ENCODE results near the gene ENG.
"Not testable (repeated sequence)": the region's sequence is repeated elsewhere in the genome, so short reads cannot be mapped to it uniquely, and the experiment has no call there.

The ENG gene

GRCh38 chr9:127796225-127796813 is 58.1 kb downstream of the ENG start:
- FAIRE-seq: no peak
- no peak for DNase-seq (ENCODE audit: insufficient read length, low spot score)

GRCh38 chr9:127794001-127794791 is 60.3 kb downstream of the ENG start:
- no peak for DNase-seq (ENCODE audit: insufficient read length, low spot score)
- no peak for FAIRE-seq

- FAIRE-seq: no peak
Observed at GRCh38 chr9:127793093-127793708, 61.3 kb downstream of the ENG start.

GRCh38 chr9:127792417-127793031 is 61.9 kb downstream of the ENG start:
- FAIRE-seq (no peak), DNase-seq (ENCODE audit: insufficient read length, low spot score) (no peak)

More at GRCh38 chr9:127793093-127793708, 61.3 kb downstream of the ENG start:
- DNase-seq (ENCODE audit: insufficient read length, low spot score): no peak

GRCh38 chr9:127791085-127791484 is 63.4 kb downstream of the ENG start:
- DNase-seq (ENCODE audit: insufficient read length, low spot score) (no peak), FAIRE-seq (no peak)

GRCh38 chr9:127790094-127790855 is 64.2 kb downstream of the ENG start:
- DNase-seq (ENCODE audit: insufficient read length, low spot score) (no peak), FAIRE-seq (no peak)

GRCh38 chr9:127789179-127789578 is 65.3 kb downstream of the ENG start:
- DNase-seq (ENCODE audit: insufficient read length, low spot score): no peak
- no peak for FAIRE-seq

- FAIRE-seq (no peak), DNase-seq (ENCODE audit: insufficient read length, low spot score) (no peak)
Observed at GRCh38 chr9:127788337-127789011, 66.0 kb downstream of the ENG start.

- FAIRE-seq: no peak
- DNase-seq (ENCODE audit: insufficient read length, low spot score): no peak
Observed at GRCh38 chr9:127786773-127787104, 67.7 kb downstream of the ENG start.

GRCh38 chr9:127785933-127786772 is 68.3 kb downstream of the ENG start, which contains the start of gene CDK9:
CDK9 (plus strand) TSS chr9:127786034; CDS start chr9:127786149, 115 bp downstream.
- peak; percentile 89 for DNase-seq (ENCODE audit: insufficient read length, low spot score)
- FAIRE-seq: peak; percentile 93

- FAIRE-seq (peak; percentile 73), DNase-seq (ENCODE audit: insufficient read length, low spot score) (peak; percentile 80)
Observed at GRCh38 chr9:127785023-127785932, 69.2 kb downstream of the ENG start.

- FAIRE-seq (peak; percentile 73), DNase-seq (ENCODE audit: insufficient read length, low spot score) (no peak)
Observed at GRCh38 chr9:127783111-127784008, 71.1 kb downstream of the ENG start.

GRCh38 chr9:127781806-127782205 is 72.7 kb downstream of the ENG start:
- FAIRE-seq (no peak), DNase-seq (ENCODE audit: insufficient read length, low spot score) (no peak)

GRCh38 chr9:127780909-127781308 is 73.5 kb downstream of the ENG start:
- DNase-seq (ENCODE audit: insufficient read length, low spot score); FAIRE-seq: not testable (repeated sequence)

GRCh38 chr9:127780126-127780885 is 74.2 kb downstream of the ENG start:
- FAIRE-seq (no peak), DNase-seq (ENCODE audit: insufficient read length, low spot score) (no peak)

Measured in GM19239 (cell line).